Measurements from ENCODE around the gene LRIG1.
"Not testable (repeated sequence)": the region's sequence is repeated elsewhere in the genome, so short reads cannot be mapped to it uniquely, and the experiment has no call there.

The LRIG1 gene

GRCh38 chr3:66439666-66440344 is 61.0 kb downstream of the LRIG1 start:
- no peak for DNase-seq

GRCh38 chr3:66438046-66438445 is 62.8 kb downstream of the LRIG1 start:
- DNase-seq, result no peak

- no peak for DNase-seq
Measured at GRCh38 chr3:66437341-66437929, 63.4 kb downstream of the LRIG1 start.

GRCh38 chr3:66435989-66436388 is 64.8 kb downstream of the LRIG1 start:
- DNase-seq, result no peak

- no peak for DNase-seq
Measured at GRCh38 chr3:66434726-66435125, 66.1 kb downstream of the LRIG1 start.

GRCh38 chr3:66433522-66433782 is 67.4 kb downstream of the LRIG1 start:
- no peak for DNase-seq

- DNase-seq, result no peak
Measured at GRCh38 chr3:66432767-66433521, 67.9 kb downstream of the LRIG1 start.

- no peak for DNase-seq
Measured at GRCh38 chr3:66432041-66432766, 68.6 kb downstream of the LRIG1 start.

GRCh38 chr3:66431494-66431893 is 69.3 kb downstream of the LRIG1 start:
- DNase-seq, result no peak

- DNase-seq, result no peak
Measured at GRCh38 chr3:66430876-66431275, 69.9 kb downstream of the LRIG1 start.

GRCh38 chr3:66428733-66429132 is 72.1 kb downstream of the LRIG1 start:
- DNase-seq, result no peak

GRCh38 chr3:66427951-66428474 is 72.8 kb downstream of the LRIG1 start:
- no peak for DNase-seq

- DNase-seq, result no peak
Measured at GRCh38 chr3:66427352-66427751, 73.5 kb downstream of the LRIG1 start.

GRCh38 chr3:66426135-66426534 is 74.7 kb downstream of the LRIG1 start:
- no peak for DNase-seq

- no peak for DNase-seq
Measured at GRCh38 chr3:66425576-66426114, 75.2 kb downstream of the LRIG1 start.

GRCh38 chr3:66425032-66425431 is 75.8 kb downstream of the LRIG1 start:
- no peak for DNase-seq

- DNase-seq, result no peak
Measured at GRCh38 chr3:66423791-66424190, 77.0 kb downstream of the LRIG1 start.

- DNase-seq, result not testable (repeated sequence)
Measured at GRCh38 chr3:66421893-66422292, 78.9 kb downstream of the LRIG1 start.

- DNase-seq, result not testable (repeated sequence)
Measured at GRCh38 chr3:66421144-66421543, 79.7 kb downstream of the LRIG1 start.

GRCh38 chr3:66419036-66419435 is 81.8 kb downstream of the LRIG1 start:
- no peak for DNase-seq

- no peak for DNase-seq
Measured at GRCh38 chr3:66418475-66418931, 82.3 kb downstream of the LRIG1 start.

- no peak for DNase-seq
Measured at GRCh38 chr3:66416556-66417304, 84.1 kb downstream of the LRIG1 start.
